Measurements from ENCODE around the gene FNIP2. TPM values are rescaled to one million over a fixed set of nuclear protein-coding genes. Genes with fewer than 3 reads are reported as not detected.

Gene FNIP2
- total RNA-seq, 1 experiment from 2014 or later, result 16.1 TPM

DNA sequence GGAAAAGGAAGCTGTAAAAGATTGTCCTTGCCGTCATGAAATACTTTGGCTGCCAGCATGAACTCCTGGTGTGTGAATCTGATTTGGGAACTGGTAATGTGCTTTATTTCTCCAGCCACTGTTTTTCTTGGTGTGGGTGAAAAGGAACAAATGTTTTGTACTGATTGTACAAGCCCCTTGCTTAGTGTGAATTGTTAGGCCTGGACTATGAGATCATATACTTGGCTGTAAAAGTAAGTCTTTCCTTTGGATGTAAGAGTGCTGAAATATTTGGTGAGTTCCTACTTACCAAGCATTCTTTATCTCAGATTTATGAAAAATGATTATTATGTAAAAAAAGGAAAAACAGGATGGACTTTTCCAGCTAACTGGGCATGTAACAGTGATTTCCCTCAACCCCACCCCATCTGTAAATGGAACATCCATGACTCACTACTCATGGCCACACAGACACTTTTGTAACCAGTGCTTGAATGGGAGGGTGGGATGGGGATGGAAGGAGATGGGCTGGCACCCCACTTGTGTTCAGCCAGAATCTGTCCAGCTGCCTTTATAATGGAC lies 6.3 kb downstream of the FNIP2 start:
- ChIA-PET CTCF (no interaction called here), POLR2A (ENCODE audit: low non-redundant PET) (no interaction called here)
- no TSS peak for BruUV-seq (replicated peaks)
- no peaks in the 10 kb centered on the region for H3K36me3 ChIP-seq (ENCODE audit: insufficient read depth, low read length, poor library complexity, severe bottlenecking)
- no peak for TF ChIP-seq EZH2 (IDR thresholded peaks at IDR 0.05; ENCODE audit: borderline replicate concordance, low read depth, low read length, poor library complexity, severe bottlenecking)
- no peak for TF ChIP-seq CTCF (conservative IDR thresholded peaks at IDR 0.05; ENCODE audit: low read depth, low read length)
- intact Hi-C loops (cut with micrococcal nuclease; ENCODE audit: unreplicated experiment), result no loop called here
- no peaks in the 10 kb centered on the region for H3K9me3 ChIP-seq (ENCODE audit: low read depth, low read length, poor library complexity, severe bottlenecking)
- H3K27ac ChIP-seq (ENCODE audit: low read depth, low read length, poor library complexity, severe bottlenecking), result no peak overlapping the region
- no peak for DNase-seq (ENCODE audit: low spot score)
- no peak overlapping the region for H3K4me3 ChIP-seq (ENCODE audit: low read depth, low read length, poor library complexity, severe bottlenecking)
- peaks cover 6% of the 10 kb centered on the region for H3K4me1 ChIP-seq (ENCODE audit: insufficient read depth, low read length, poor library complexity, severe bottlenecking)
- no peaks in the 10 kb centered on the region for H3K27me3 ChIP-seq (replicated peaks; ENCODE audit: insufficient read depth, low read depth, low read length, poor library complexity)

GRCh38 chr4:158776106-158776505 lies 7.3 kb downstream of the FNIP2 start:
- POLR2A ChIA-PET (ENCODE audit: low non-redundant PET), result no interaction called here
- H3K9me3 ChIP-seq (ENCODE audit: low read depth, low read length, poor library complexity, severe bottlenecking), result no peaks in the 10 kb centered on the region
- no peak overlapping the region for H3K27ac ChIP-seq (ENCODE audit: low read depth, low read length, poor library complexity, severe bottlenecking)
- H3K36me3 ChIP-seq (ENCODE audit: insufficient read depth, low read length, poor library complexity, severe bottlenecking), result no peaks in the 10 kb centered on the region
- H3K27me3 ChIP-seq (replicated peaks; ENCODE audit: insufficient read depth, low read depth, low read length, poor library complexity), result no peaks in the 10 kb centered on the region
- no peak overlapping the region for H3K4me3 ChIP-seq (ENCODE audit: low read depth, low read length, poor library complexity, severe bottlenecking)
- no peak for TF ChIP-seq EZH2 (IDR thresholded peaks at IDR 0.05; ENCODE audit: borderline replicate concordance, low read depth, low read length, poor library complexity, severe bottlenecking)
- no peak for TF ChIP-seq CTCF (conservative IDR thresholded peaks at IDR 0.05; ENCODE audit: low read depth, low read length)
- no TSS peak for BruUV-seq (replicated peaks)
- H3K4me1 ChIP-seq (ENCODE audit: insufficient read depth, low read length, poor library complexity, severe bottlenecking), result peaks cover 6% of the 10 kb centered on the region
- intact Hi-C loops (cut with micrococcal nuclease; ENCODE audit: unreplicated experiment), result no loop called here
- no peak for DNase-seq (ENCODE audit: low spot score)
- CTCF ChIA-PET, result no interaction called here

DNA sequence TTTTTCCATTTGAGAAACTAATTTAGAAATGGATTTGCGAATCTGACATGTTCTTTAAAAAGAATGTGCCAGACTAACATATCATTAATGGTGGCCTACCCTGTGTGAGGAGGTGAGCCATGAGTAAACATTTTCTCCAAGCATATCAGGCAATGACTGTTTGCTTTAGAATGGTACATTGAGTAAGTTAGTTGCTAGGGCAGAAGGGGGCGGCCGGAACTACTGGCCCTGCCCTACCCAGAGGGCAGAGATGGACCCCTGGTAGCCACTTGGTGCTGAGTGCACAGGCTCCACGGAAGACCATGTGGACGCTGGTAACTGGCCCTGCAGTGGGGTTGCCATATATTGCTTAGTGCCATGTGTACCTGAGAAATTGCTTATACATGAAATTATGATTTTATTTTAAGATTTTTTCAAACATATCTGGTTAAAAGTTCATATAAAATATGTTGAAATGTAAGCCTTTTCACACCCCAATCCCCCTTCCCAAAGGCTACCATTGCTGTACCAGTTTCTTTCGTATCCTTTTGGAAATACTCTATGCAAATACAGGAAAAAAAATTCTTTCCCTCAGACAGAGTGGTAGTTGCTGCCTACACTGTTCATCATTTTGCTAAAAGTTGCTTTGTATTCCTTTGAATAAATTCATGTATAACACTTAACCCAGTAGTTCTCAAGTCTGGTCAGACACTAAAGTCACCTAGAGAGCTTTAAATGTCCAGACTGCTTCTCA lies 8.8 kb downstream of the FNIP2 start:
- no peaks in the 10 kb centered on the region for H3K36me3 ChIP-seq (ENCODE audit: insufficient read depth, low read length, poor library complexity, severe bottlenecking)
- H3K9me3 ChIP-seq (ENCODE audit: low read depth, low read length, poor library complexity, severe bottlenecking), result no peaks in the 10 kb centered on the region
- no peaks in the 10 kb centered on the region for H3K27me3 ChIP-seq (replicated peaks; ENCODE audit: insufficient read depth, low read depth, low read length, poor library complexity)
- intact Hi-C loops (cut with micrococcal nuclease; ENCODE audit: unreplicated experiment), result no loop called here
- no peak overlapping the region for H3K4me3 ChIP-seq (ENCODE audit: low read depth, low read length, poor library complexity, severe bottlenecking)
- DNase-seq (ENCODE audit: low spot score), result no peak
- TF ChIP-seq CTCF (conservative IDR thresholded peaks at IDR 0.05; ENCODE audit: low read depth, low read length) (no peak), EZH2 (IDR thresholded peaks at IDR 0.05; ENCODE audit: borderline replicate concordance, low read depth, low read length, poor library complexity, severe bottlenecking) (no peak)
- ChIA-PET POLR2A (ENCODE audit: low non-redundant PET) (no interaction called here), CTCF (no interaction called here)
- no peak overlapping the region for H3K27ac ChIP-seq (ENCODE audit: low read depth, low read length, poor library complexity, severe bottlenecking)
- H3K4me1 ChIP-seq (ENCODE audit: insufficient read depth, low read length, poor library complexity, severe bottlenecking), result peaks cover 6% of the 10 kb centered on the region
- BruUV-seq (replicated peaks), result no TSS peak

Data from A673 (cell line).